Lung microvascular endothelial cell (primary cell): Measurements from ENCODE around the gene STIM1. TPM values are rescaled to one million over a fixed set of nuclear protein-coding genes. Genes with fewer than 3 reads are reported as not detected.
A peak's percentile ranks its signal among the peaks of the same experiment; 100 is the strongest.
"Not testable (repeated sequence)": the region's sequence is repeated elsewhere in the genome, so short reads cannot be mapped to it uniquely, and the experiment has no call there.

Source experiments
- DNase-seq, 2 donors: peaks; one replicate each; pipeline versions ENCODE4 v3.0.0 to v3.0.0-alpha.2; 2010; ENCODE audit warnings: low read depth in 2 of 2
- total RNA-seq: library from RNA; depleted of rRNA; stranded (reverse); fragments of >200 nt; gene quantifications from 2 replicates; pipeline ENCODE4 v1.2.1, GENCODE V29; 2014

Gene STIM1
- total RNA-seq, 1 donor from 2014 or later = 32.7 TPM

DNA sequence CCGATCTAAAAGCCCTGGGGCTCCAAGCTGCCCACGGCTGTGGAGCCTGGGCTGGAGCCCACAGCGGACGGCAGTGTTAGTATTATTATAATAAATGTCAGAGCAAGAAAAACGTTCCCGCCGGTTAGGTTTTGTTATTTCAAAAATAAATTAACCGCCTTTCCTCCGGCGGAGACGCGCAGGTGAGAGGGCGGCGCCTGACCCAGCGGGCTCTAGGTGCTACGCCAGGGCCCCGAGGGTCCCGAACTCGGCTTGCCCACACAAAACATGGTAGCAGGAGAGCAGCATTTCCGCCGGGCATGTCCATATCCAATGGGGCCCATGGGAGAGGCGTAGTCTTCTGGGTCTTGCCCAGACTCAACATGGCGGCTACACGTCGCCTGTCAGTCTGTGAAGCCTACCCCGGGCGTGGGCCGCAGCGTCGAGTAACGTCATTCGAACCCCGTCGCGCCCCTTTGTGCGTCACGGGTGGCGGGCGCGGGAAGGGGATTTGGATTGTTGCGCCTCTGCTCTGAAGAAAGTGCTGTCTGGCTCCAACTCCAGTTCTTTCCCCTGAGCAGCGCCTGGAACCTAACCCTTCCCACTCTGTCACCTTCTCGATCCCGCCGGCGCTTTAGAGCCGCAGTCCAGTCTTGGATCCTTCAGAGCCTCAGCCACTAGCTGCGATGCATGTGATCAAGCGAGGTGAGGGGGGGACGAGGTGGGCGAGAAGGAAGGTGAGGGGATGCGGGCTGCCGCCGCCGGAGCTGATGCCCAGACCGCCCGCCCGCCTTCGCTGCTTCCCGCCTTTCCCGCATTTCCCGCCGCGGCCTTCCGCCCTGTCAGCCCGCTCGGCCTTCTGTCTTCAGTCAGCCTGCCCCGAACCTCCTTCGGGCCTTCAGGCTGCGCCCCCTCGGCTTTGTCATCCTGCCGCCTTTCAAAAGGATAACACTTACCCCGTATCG lies 239.2 kb downstream of the STIM1 start, which contains the start of gene RRM1:
Gene RRM1, plus strand, starts transcription at position 452 of the 944 bp plus-strand sequence. Its CDS starts 214 bp downstream, at position 666.
- DNase-seq = peak; percentile 97 to 98

DNA sequence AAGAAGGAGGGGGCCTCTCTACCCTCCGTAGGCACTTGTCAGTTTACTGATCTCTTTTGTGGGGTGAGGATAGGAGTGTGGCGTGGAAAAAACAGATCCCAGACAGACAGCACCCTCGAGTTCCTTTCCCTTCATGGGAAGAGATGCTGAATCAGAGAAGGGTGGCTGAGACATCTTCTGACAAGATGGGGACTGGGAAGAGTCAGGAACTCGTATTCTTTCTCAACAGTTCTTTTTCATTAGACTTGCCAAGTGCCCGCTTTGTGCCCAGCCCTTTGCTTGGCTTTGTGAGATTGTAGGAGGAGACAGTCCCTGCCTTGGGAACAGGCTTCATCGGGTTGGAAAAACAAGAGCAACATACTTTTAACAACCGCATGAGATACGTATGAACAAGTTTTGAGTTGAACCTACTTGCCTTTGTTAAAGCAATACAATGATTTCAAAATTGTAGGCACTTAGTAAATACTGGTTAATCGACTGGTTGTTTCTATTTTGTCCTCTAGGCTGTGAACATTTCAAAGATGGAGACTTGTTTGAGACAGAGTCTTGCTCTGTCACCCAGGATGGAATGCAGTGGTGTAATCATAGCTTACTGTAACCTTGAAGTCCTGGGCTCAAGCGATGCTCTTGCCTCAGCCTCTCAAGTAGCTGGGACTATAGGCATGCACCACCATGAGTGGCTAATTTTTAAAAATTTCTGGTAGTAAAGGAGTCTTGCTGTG lies 240.2 kb downstream of the STIM1 start:
- peak in 1 of 2 donors; percentile 19 for DNase-seq

DNA sequence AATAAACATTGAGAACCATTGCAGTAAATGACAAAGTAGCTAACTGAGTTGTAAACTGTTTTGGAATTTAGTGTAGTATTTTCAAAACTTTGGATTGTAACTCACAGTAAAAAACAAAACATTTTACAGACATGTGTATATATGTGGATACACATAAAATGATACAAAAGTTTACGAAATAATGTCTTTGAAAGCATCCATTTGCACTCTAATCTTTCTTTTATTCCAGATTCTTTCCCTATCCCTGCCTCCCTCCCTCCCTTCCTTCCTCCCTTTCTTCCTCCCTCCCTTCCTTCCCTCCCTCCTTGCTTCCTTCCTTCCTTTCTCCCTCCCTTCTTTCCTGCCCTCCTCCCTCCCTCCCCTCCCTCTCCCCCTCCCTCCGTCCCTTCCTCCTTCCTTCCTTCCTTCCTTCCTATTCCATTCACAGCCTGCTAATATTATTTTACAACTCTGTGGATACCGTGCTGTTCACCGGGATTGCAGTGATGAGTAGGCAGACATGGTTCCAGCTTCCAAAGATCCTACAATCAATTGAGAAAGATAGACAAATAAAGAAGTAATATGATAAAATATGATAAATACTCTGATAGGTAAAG lies 242.7 kb downstream of the STIM1 start:
- no peak for DNase-seq

DNA sequence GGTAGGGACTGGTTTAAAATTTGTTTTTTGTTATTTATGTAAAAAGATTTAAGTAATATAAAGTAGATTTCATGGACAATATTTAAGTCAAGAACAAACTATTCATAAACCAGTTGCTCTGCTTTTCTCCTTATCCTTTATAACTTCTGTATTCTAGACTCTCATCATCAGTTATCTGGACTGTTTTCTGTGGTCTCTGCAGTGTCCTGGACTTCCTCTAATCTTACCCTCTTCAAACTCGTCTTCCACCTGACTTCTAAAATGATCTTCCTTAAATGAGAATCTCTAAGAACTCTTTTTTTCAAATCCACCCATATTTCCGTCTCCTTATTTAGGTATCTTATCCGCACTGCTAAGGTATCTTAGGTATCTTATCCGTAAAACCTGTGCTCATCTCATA lies 247.2 kb downstream of the STIM1 start:
- no peak for DNase-seq

DNA sequence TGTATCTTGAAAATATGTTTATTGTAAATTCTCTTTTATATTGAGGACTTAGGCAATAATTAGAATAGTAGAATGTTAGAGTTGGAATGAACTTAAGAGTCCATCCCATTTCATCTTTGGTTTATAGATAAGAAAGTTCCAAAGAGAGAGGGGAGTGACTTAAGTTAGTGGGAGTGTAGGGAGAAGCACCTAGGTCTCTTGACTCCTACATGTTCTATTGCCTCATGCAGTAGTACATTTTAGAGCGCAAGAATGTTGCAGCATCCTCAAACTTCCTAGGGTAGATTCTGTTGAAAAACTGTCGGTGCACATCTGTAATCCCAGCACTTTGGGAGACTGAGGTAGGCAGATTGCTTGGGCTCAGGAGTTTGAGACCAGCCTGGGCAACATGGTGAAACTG lies 247.8 kb downstream of the STIM1 start:
- DNase-seq = no peak

DNA sequence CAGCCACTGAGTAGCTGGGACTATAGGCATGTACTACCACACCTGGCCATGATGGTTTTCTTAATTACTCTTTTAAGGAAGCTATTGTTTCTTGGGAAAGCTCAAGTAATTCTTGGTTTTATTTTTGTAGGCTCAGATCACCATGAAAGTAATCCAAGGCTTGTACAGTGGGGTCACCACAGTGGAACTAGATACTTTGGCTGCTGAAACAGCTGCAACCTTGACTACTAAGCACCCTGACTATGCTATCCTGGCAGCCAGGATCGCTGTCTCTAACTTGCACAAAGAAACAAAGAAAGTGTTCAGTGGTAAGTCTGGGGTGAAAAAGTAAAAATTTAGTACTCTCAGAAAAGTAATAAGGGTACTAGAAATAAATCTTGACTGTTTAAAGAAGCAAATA lies 250.5 kb downstream of the STIM1 start:
- no peak for DNase-seq

DNA sequence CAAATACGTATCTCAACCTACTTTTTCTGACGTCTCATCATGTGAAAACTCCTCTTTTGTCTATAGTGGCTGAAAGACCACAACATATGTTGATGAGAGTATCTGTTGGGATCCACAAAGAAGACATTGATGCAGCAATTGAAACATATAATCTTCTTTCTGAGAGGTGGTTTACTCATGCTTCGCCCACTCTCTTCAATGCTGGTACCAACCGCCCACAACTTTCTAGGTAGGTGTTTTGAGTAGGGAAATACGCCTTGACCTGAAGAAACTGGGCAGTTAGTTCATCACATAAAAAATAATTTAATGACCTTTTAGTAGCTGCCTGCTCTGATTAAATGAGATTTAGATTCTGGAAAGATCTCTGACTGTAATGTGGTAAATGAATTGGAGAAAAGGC lies 256.4 kb downstream of the STIM1 start:
- DNase-seq = no peak

DNA sequence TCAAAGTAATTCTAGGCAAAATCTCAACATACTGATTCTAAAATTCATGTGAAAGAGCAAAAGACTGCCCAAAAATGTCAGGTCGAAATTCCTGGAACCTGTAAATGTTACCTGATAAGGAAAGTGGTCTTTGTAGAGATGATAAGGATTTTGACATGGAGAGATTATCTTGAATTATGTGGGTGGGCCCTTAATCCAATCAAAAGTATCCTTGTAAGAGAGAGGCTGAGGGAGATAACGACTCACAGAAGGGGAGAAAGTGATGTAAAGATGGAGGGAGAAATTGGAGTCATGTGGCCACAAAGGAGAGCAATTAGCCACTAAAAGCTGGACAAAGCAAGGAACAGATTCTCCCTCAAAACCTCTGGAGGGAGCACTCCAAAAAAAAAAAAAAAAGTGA lies 259.7 kb downstream of the STIM1 start:
- DNase-seq = no peak

DNA sequence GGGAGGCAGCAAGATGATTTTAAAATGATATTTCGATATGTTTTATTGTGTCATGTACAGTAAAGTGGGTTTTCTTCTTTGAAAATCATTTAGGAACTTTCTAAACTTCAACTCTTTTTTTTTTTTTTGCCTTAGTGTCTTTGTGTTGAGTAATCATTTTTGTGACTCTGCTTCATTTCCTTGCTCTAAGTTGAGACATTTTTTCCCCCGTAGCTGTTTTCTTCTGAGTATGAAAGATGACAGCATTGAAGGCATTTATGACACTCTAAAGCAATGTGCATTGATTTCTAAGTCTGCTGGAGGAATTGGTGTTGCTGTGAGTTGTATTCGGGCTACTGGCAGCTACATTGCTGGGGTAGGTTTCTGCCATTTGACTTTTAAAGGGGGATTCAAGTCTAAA lies 262.6 kb downstream of the STIM1 start:
- DNase-seq = peak in 1 of 2 donors; percentile 66

DNA sequence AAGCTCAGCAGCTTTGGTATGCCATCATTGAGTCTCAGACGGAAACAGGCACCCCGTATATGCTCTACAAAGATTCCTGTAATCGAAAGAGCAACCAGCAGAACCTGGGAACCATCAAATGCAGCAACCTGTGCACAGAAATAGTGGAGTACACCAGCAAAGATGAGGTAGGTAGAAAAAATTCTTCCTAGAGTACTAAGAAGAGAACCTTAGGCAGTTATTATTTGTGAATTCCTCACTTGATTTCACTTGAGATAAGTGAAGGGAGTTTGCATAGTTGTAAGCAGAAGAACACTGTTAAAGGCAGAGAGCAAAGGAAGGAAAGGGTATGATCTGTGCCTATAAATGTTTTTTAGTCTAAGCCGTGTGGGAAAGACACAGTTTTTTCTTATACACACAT lies 267.8 kb downstream of the STIM1 start:
- DNase-seq = no peak

DNA sequence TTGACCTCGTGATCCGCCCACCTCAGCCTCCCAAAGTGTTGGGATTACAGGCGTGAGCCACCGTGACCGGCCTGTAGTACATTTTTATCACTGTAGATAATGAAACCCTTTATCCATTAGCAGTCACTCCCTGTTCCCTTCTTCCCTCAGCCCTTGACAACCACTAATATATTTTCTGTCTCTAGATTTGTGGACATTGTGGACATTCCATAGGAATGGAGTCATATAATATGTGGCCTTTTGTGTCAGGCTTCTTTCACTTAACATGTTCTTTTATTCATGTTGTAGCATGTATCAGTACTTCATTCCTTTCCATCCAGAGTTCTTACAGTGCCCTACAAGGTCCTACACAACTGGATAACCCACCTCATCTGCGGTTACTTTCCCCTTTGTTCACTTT lies 269.7 kb downstream of the STIM1 start:
- no peak for DNase-seq

DNA sequence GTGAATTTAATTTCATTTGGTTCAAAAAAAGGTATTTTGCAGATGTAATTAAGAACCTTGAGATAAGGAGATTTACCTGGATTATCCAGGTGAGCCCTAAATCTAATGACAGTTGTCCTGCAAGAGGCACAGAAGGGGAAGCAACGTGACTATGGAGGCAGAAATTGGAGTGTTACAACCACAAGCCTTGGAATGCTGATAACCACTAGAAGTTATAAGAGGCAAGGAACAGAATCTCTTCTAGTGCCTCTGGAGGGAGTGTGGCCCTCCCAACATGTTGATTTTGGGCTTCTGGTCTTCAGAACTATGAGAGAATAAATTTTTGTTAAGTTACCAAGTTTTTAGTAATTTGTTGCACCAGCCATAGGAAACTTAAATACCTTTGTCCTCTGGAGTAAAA lies 271.9 kb downstream of the STIM1 start:
- no peak for DNase-seq

DNA sequence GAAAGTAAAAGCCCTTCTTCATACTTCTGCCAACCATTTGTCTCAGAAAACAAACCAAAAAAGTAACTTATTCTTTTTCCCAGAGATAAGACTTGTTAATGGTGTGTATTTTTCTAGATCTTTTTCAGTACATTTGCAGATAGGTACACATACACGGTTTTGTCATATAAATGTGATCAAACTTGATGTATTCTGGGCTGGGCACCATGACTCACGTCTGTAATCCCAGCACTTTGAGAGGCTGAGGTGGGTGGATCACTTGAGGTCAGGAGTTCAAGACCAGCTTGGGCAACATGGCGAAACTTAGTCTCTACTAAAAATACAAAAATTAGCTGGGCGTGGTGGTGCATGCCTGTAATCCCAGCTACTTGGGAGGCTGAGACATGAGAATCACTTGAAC lies 274.8 kb downstream of the STIM1 start:
- DNase-seq = not testable (repeated sequence)

DNA sequence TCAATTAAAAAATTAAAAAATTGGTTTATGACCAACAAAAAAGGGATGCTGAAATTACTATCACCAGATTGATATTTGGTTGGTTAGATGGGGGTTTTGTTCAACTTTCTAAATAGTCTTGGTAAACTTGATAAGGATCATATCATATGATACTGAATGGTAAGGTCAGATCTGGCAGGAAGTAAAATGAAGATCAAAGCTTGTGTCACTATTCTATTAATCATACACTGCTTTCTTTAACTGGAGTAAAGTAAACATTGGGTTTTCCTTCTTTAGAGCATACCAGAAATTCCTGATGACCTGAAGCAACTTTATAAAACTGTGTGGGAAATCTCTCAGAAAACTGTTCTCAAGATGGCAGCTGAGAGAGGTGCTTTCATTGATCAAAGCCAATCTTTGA lies 279.3 kb downstream of the STIM1 start:
- peak in 1 of 2 donors; percentile 71 for DNase-seq

DNA sequence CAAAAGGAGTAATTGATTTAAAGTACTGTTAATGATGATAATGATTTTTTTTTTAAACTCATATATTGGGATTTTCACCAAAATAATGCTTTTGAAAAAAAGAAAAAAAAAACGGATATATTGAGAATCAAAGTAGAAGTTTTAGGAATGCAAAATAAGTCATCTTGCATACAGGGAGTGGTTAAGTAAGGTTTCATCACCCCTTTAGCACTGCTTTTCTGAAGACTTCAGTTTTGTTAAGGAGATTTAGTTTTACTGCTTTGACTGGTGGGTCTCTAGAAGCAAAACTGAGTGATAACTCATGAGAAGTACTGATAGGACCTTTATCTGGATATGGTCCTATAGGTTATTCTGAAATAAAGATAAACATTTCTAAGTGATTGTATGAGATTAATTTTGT lies 283.0 kb downstream of the STIM1 start:
- DNase-seq = no peak

DNA sequence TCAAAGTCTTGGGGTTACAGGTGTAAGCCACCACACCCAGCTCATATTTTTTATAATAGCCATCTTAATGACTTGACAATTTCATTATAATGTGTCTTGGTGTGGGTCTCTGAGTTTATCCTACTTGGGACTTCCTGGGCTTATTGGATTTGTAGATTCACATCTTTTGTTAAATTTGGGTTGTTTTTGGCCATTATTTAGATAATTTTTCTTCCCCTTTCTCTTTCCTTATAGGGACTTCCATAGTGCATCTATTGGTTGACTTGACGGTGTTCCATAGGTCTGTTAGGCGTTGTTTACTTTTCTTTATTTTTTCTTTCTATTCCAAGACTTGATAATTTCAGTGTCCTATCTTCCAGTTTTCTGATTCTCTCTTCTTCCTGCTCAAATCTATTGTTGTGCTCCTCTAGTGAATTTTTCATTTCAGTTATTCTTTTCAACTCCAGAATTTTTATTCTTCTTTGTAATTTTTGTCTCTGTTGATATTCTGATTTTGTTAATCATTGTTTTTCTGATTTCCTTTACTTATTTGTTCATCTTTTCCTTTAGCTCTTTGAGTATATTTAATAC lies 284.7 kb downstream of the STIM1 start:
- no peak for DNase-seq

Other genes starting within 250 kb of the STIM1 start
- gene ART5, start 213.7 kb upstream of the STIM1 start, total RNA-seq = not detected in 2 replicates
- gene ART1, start 210.5 kb upstream of the STIM1 start, total RNA-seq = not detected in 2 replicates
- gene CHRNA10, start 184.3 kb upstream of the STIM1 start, total RNA-seq = 0.22 and 0.60 TPM in 2 replicates
- 66.5 and 70.8 TPM in 2 replicates for gene NUP98, start 58.1 kb upstream of the STIM1 start, total RNA-seq
- gene PGAP2, start 47.1 kb upstream of the STIM1 start, total RNA-seq = 8.7 and 9.3 TPM in 2 replicates
- 8.5 and 8.7 TPM in 2 replicates for gene RHOG, start 14.7 kb upstream of the STIM1 start, total RNA-seq
- 27.8 and 63.9 TPM in 2 replicates for gene RRM1, start 239.1 kb downstream of the STIM1 start, total RNA-seq